Forelimb muscle (tissue), 1 donor: ENCODE data around the gene IHH. TPM values are rescaled to one million over a fixed set of nuclear protein-coding genes. Genes with fewer than 3 reads are reported as not detected.

ENCODE experiments used
- DNase-seq: peaks from one replicate; pipeline ENCODE4 v3.0.0-alpha.2; 2013; ENCODE audit warnings: low read depth
- polyA plus RNA-seq: library from polyadenylated mRNA; unstranded; fragments of 120-200 nt; gene quantifications from one replicate; pipeline ENCODE4 v1.2.1, GENCODE V29; 2013; ENCODE audit not compliant: insufficient read length

The IHH gene
- polyA plus RNA-seq, 1 donor, result not detected

- DNase-seq, result no peak
Measured at GRCh38 chr2:219041252-219041651, 19.5 kb downstream of the IHH start, which contains the start of gene CFAP65. Gene CFAP65, minus strand, starts transcription at chr2:219041516. Its CDS starts 2,468 bp downstream, at chr2:219039048.

GRCh38 chr2:219038600-219038999 is 22.1 kb downstream of the IHH start:
- no peak for DNase-seq

GRCh38 chr2:219037783-219038499 is 22.8 kb downstream of the IHH start:
- no peak for DNase-seq

GRCh38 chr2:219035942-219036341 is 24.8 kb downstream of the IHH start:
- no peak for DNase-seq

- DNase-seq, result no peak
Measured at GRCh38 chr2:219034823-219035222, 25.9 kb downstream of the IHH start.

- DNase-seq, result no peak
Measured at GRCh38 chr2:219032051-219032745, 28.5 kb downstream of the IHH start.

- no peak for DNase-seq
Measured at GRCh38 chr2:219031005-219031738, 29.5 kb downstream of the IHH start.

GRCh38 chr2:219030177-219030940 is 30.4 kb downstream of the IHH start:
- no peak for DNase-seq

GRCh38 chr2:219029829-219030165 is 30.9 kb downstream of the IHH start:
- DNase-seq, result peak; percentile 8

GRCh38 chr2:219028996-219029828 is 31.5 kb downstream of the IHH start:
- DNase-seq, result no peak

- no peak for DNase-seq
Measured at GRCh38 chr2:219028141-219028540, 32.6 kb downstream of the IHH start.

GRCh38 chr2:219027511-219028055 is 33.1 kb downstream of the IHH start:
- no peak for DNase-seq

- DNase-seq, result no peak
Measured at GRCh38 chr2:219026946-219027345, 33.8 kb downstream of the IHH start.

GRCh38 chr2:219025637-219026585 is 34.8 kb downstream of the IHH start:
- DNase-seq, result no peak

GRCh38 chr2:219024059-219024458 is 36.7 kb downstream of the IHH start:
- no peak for DNase-seq

GRCh38 chr2:219023045-219023605 is 37.6 kb downstream of the IHH start:
- DNase-seq, result no peak

- DNase-seq, result no peak
Measured at GRCh38 chr2:219022616-219023015, 38.1 kb downstream of the IHH start.

- DNase-seq, result no peak
Measured at GRCh38 chr2:219022041-219022440, 38.7 kb downstream of the IHH start.

- DNase-seq, result no peak
Measured at GRCh38 chr2:219021591-219021990, 39.1 kb downstream of the IHH start.
